Thyroid gland (tissue), 4 donors: ENCODE data around the gene EIF5.

Experiments
- CTCF ChIP-seq, 6 experiments: fragments of 200-600 bp in 3 of 6; fragments of 450-650 bp in 3 of 6; sonication (generic) in 3 of 6; IDR thresholded peaks; one replicate each; pipeline ENCODE4 v1.5.1; 2016 to 2019; ENCODE audit warnings: antibody characterized with exemption in 6 of 6, mild to moderate bottlenecking in 2 of 6, inconsistent platforms in 1 of 6, moderate library complexity in 1 of 6
- POLR2A ChIP-seq, 2 donors: fragments of 450-650 bp; IDR thresholded peaks; one replicate each; pipeline ENCODE4 v1.6.1; 2017; ENCODE audit warnings: antibody characterized with exemption in 2 of 2, mild to moderate bottlenecking in 2 of 2, moderate library complexity in 1 of 2

- no peak for TF ChIP-seq POLR2A (IDR thresholded peaks at IDR 0.05)
- no peak for TF ChIP-seq CTCF (IDR thresholded peaks at IDR 0.05)
These were observed 46.8 kb downstream of the EIF5 start for GRCh38 chr14:103380719-103381377.
